ENCODE measurements around the gene LRBA. TPM values are rescaled to one million over a fixed set of nuclear protein-coding genes. Genes with fewer than 3 reads are reported as not detected.

LRBA gene
- total RNA-seq, 4 donors from 2014 or later = 13.3 to 21.2 (median 20.1) TPM

GRCh38 chr4:151039733-151040132, 24.6 kb upstream of the LRBA start:
- TF ChIP-seq POLR2AphosphoS5 (IDR thresholded peaks at IDR 0.05) = no peak
- TF ChIP-seq POLR2A (IDR thresholded peaks at IDR 0.05; ENCODE audit: low read depth) = no peak
- no peak for TF ChIP-seq CTCF (IDR thresholded peaks at IDR 0.05)
- TF ChIP-seq EP300 (IDR thresholded peaks at IDR 0.05) = no peak
- H3K36me3 ChIP-seq = no peaks in the 10 kb centered on the region
- intact Hi-C loops (cut with DNase I) = no loop called here
- no peak overlapping the region for H3K27ac ChIP-seq (replicated peaks in 1 of 4)
- no peaks in the 10 kb centered on the region for H3K9me3 ChIP-seq
- 91% methylated on average over 2 of the region's 2 CpGs for WGBS
- no peak for DNase-seq (ENCODE audit: extremely low spot score)
- no peak overlapping the region for H3K4me3 ChIP-seq
- no peaks in the 10 kb centered on the region for H3K4me1 ChIP-seq
- H3K27me3 ChIP-seq = no peaks in the 10 kb centered on the region

GRCh38 chr4:151038452-151039157, 23.5 kb upstream of the LRBA start:
- 92% methylated on average over 9 of the region's 9 CpGs for WGBS
- H3K27ac ChIP-seq (replicated peaks in 1 of 4) = no peak overlapping the region
- intact Hi-C loops (cut with DNase I) = no loop called here

GRCh38 chr4:151035911-151036310, 20.8 kb upstream of the LRBA start:
- H3K9me3 ChIP-seq = no peaks in the 10 kb centered on the region
- 83% methylated on average over 4 of the region's 4 CpGs for WGBS
- DNase-seq (ENCODE audit: extremely low spot score) = no peak

More at GRCh38 chr4:151038452-151039157, 23.5 kb upstream of the LRBA start:
- TF ChIP-seq EP300 (IDR thresholded peaks at IDR 0.05) = no peak
- TF ChIP-seq POLR2AphosphoS5 (IDR thresholded peaks at IDR 0.05) = no peak
- no peak for TF ChIP-seq CTCF (IDR thresholded peaks at IDR 0.05)
- TF ChIP-seq POLR2A (IDR thresholded peaks at IDR 0.05; ENCODE audit: low read depth) = no peak
- Histone ChIP-seq H3K36me3 (no peaks in the 10 kb centered on the region), H3K9me3 (no peaks in the 10 kb centered on the region), H3K4me3 (no peak overlapping the region), H3K27me3 (no peaks in the 10 kb centered on the region), H3K4me1 (no peaks in the 10 kb centered on the region)
- DNase-seq (ENCODE audit: extremely low spot score) = no peak

GRCh38 chr4:151035328-151035727, 20.2 kb upstream of the LRBA start:
- Histone ChIP-seq H3K27ac (replicated peaks in 1 of 4) (no peak overlapping the region), H3K9me3 (no peaks in the 10 kb centered on the region), H3K4me1 (no peaks in the 10 kb centered on the region), H3K36me3 (no peaks in the 10 kb centered on the region), H3K27me3 (no peaks in the 10 kb centered on the region), H3K4me3 (no peak overlapping the region)
- 64% methylated on average over 2 of the region's 2 CpGs for WGBS
- TF ChIP-seq POLR2A (IDR thresholded peaks at IDR 0.05; ENCODE audit: low read depth) (no peak), POLR2AphosphoS5 (IDR thresholded peaks at IDR 0.05) (no peak), CTCF (IDR thresholded peaks at IDR 0.05) (no peak), EP300 (IDR thresholded peaks at IDR 0.05) (no peak)
- no peak for DNase-seq (ENCODE audit: extremely low spot score)
- intact Hi-C loops (cut with DNase I) = no loop called here

More at GRCh38 chr4:151035911-151036310, 20.8 kb upstream of the LRBA start:
- Histone ChIP-seq H3K27ac (replicated peaks in 1 of 4) (no peak overlapping the region), H3K4me3 (no peak overlapping the region), H3K27me3 (no peaks in the 10 kb centered on the region), H3K4me1 (no peaks in the 10 kb centered on the region), H3K36me3 (no peaks in the 10 kb centered on the region)
- TF ChIP-seq CTCF (IDR thresholded peaks at IDR 0.05) = no peak
- no peak for TF ChIP-seq POLR2A (IDR thresholded peaks at IDR 0.05; ENCODE audit: low read depth)
- TF ChIP-seq EP300 (IDR thresholded peaks at IDR 0.05) = no peak
- TF ChIP-seq POLR2AphosphoS5 (IDR thresholded peaks at IDR 0.05) = no peak
- intact Hi-C loops (cut with DNase I) = no loop called here

- no peak for DNase-seq (ENCODE audit: extremely low spot score)
- TF ChIP-seq EP300 (IDR thresholded peaks at IDR 0.05) (no peak), CTCF (IDR thresholded peaks at IDR 0.05) (no peak), POLR2A (IDR thresholded peaks at IDR 0.05; ENCODE audit: low read depth) (no peak), POLR2AphosphoS5 (IDR thresholded peaks at IDR 0.05) (no peak)
- H3K36me3 ChIP-seq = no peaks in the 10 kb centered on the region
- no peak overlapping the region for H3K4me3 ChIP-seq
- H3K27ac ChIP-seq (replicated peaks in 1 of 4) = no peak overlapping the region
- no peaks in the 10 kb centered on the region for H3K4me1 ChIP-seq
- intact Hi-C loops (cut with DNase I) = no loop called here
- no peaks in the 10 kb centered on the region for H3K9me3 ChIP-seq
- H3K27me3 ChIP-seq = no peaks in the 10 kb centered on the region
- 79% methylated on average over 2 of the region's 2 CpGs for WGBS
These were observed 19.7 kb upstream of the LRBA start for GRCh38 chr4:151034829-151035228.
